ENCODE measurements around the gene PTBP1. TPM values are rescaled to one million over a fixed set of nuclear protein-coding genes. Genes with fewer than 3 reads are reported as not detected.

The PTBP1 gene
- total RNA-seq, 2 donors from 2014 or later, result 284 to 457 TPM

DNA sequence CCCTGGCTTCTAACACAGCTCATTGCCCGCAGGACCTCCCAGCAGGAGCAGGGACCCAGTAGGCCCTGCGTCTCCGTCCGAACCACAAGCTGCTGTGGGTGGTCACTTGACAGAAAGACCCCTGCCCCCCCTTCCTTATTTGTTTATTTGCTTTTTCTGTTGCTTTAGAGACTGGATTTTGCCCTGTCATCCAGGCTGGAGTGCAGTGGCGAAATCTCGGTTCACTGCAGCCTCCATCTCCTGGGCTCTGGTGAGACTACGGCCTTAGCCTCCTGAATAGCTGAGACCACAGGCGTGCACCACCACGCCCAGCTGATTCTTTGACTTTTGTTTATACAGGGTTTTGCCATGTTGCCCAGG lies 7.6 kb upstream of the PTBP1 start:
- Histone ChIP-seq H3K9me3 (no peaks in the 10 kb centered on the region), H3K4me1 (no peaks in the 10 kb centered on the region), H3K27me3 (no peaks in the 10 kb centered on the region), H3K9ac (ENCODE audit: low read depth in 2 of 2, low read length in 2 of 2) (no peak overlapping the region), H3K36me3 (no peaks in the 10 kb centered on the region), H3K27ac (peak overlapping the region; percentile 6), H3K4me3 (no peak overlapping the region)
- TF ChIP-seq, protein P1, sequence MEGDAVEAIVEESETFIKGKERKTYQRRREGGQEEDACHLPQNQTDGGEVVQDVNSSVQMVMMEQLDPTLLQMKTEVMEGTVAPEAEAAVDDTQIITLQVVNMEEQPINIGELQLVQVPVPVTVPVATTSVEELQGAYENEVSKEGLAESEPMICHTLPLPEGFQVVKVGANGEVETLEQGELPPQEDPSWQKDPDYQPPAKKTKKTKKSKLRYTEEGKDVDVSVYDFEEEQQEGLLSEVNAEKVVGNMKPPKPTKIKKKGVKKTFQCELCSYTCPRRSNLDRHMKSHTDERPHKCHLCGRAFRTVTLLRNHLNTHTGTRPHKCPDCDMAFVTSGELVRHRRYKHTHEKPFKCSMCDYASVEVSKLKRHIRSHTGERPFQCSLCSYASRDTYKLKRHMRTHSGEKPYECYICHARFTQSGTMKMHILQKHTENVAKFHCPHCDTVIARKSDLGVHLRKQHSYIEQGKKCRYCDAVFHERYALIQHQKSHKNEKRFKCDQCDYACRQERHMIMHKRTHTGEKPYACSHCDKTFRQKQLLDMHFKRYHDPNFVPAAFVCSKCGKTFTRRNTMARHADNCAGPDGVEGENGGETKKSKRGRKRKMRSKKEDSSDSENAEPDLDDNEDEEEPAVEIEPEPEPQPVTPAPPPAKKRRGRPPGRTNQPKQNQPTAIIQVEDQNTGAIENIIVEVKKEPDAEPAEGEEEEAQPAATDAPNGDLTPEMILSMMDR (IDR thresholded peaks at IDR 0.05), result no peak
- intact Hi-C loops (cut with DNase I), result no loop called here
- DNase-seq, result no peak

DNA sequence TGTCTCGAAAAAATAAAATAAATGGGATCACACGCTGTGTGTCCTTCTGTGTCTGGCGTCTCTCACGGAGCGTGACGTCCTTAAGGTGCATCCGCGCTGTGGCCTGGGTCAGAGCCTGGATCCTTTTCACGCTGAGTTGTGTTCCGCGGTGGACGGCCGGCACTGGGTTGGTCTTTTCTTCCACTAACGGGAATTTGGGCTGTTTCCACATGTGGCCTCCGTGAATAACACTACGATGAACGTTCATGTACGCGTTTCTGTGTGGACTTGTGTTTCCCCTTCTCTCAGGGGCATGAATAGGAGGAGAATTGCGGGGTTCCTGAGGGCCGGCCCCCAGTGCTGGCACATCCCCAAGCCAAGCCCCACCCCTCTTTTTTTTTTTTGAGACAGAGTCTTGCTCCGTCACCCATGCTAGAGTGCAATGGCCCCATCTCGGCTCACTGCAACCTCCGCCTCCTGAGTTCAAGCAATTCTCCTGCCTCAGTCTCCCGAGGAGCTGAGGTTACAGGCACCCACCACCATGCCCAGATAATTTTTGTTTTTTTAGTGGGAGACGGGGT lies 6.2 kb upstream of the PTBP1 start:
- no peaks in the 10 kb centered on the region for H3K27me3 ChIP-seq
- intact Hi-C loops (cut with DNase I), result no loop called here
- no peak for DNase-seq
- H3K9ac ChIP-seq (ENCODE audit: low read depth in 2 of 2, low read length in 2 of 2), result no peak overlapping the region
- H3K4me1 ChIP-seq, result no peaks in the 10 kb centered on the region
- H3K36me3 ChIP-seq, result no peaks in the 10 kb centered on the region
- H3K4me3 ChIP-seq, result no peak overlapping the region
- H3K27ac ChIP-seq, result no peak overlapping the region
- TF ChIP-seq, protein P1 (IDR thresholded peaks at IDR 0.05), result no peak
- H3K9me3 ChIP-seq, result no peaks in the 10 kb centered on the region

DNA sequence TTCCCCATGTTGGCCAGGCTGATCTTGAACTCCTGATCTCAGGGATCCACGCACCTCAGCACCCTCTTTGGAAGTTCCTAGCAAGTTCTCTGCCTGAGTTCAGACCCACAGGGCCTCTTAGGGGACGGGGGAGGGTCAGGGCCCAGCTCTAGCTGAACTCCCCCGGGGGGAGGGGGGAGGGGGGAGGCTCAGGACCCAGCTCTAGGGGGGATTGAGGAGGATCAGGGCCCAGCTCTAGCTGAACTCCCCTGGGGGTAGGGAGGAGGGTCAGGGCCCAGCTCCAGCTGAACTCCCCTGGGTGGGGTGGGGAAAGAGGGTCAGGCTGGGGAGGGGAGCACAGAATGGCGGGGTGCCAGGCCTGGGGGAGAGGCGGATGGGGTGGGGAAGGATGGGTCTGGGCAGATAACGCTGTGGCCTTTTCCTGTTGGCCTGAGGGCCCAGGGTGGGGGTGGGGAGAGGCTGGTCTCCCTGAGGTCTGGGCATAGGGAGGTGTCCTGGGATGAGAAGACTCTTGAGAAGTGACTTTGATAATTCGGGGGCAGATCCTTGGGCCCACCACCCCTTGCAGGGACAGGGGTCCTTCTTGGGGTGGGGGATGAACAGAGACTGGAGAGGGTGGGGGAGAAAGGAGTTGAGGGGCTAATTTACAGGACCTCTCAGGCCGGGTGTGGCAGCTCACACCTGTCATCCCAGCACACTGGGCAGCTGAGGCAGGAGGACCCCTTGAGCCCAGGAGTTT lies 5.5 kb upstream of the PTBP1 start:
- Histone ChIP-seq H3K9ac (ENCODE audit: low read depth in 2 of 2, low read length in 2 of 2) (no peak overlapping the region), H3K27me3 (no peaks in the 10 kb centered on the region), H3K27ac (no peak overlapping the region), H3K4me3 (no peak overlapping the region), H3K4me1 (no peaks in the 10 kb centered on the region), H3K9me3 (no peaks in the 10 kb centered on the region), H3K36me3 (no peaks in the 10 kb centered on the region)
- intact Hi-C loops (cut with DNase I), result no loop called here
- TF ChIP-seq, protein P1 (IDR thresholded peaks at IDR 0.05), result no peak
- no peak for DNase-seq

DNA sequence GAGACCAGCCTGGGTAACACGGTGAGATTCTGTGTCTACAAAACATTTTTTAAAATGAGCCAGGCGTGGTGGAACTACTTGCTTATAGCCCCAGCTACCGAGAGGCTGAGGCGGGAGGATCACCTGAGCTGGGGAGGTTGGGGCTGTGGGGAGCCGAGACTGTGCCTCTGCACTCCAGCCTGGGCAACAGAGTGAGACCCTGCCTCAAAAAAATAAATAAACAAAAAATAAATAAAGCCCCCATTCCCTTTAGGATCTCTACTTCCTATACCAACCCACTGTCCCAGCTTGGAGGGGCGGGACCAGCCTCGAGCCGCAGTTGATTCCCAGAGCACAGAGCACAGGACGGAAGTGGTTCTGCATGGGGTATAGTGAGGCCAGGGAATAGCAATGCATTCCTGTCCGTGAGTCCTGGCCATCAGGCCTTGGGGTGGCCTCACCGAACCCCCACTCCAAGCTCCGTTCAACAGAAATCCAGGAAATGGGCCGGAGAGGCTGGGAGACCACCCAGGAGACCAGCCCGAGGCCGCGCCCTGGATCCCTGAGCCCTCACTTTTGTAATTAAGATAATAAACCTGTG lies 4.9 kb upstream of the PTBP1 start:
- Histone ChIP-seq H3K36me3 (no peaks in the 10 kb centered on the region), H3K9ac (ENCODE audit: low read depth in 2 of 2, low read length in 2 of 2) (no peak overlapping the region), H3K27me3 (no peaks in the 10 kb centered on the region), H3K4me1 (no peaks in the 10 kb centered on the region), H3K9me3 (no peaks in the 10 kb centered on the region), H3K4me3 (no peak overlapping the region), H3K27ac (no peak overlapping the region)
- intact Hi-C loops (cut with DNase I), result no loop called here
- TF ChIP-seq, protein P1 (IDR thresholded peaks at IDR 0.05), result no peak
- no peak for DNase-seq

DNA sequence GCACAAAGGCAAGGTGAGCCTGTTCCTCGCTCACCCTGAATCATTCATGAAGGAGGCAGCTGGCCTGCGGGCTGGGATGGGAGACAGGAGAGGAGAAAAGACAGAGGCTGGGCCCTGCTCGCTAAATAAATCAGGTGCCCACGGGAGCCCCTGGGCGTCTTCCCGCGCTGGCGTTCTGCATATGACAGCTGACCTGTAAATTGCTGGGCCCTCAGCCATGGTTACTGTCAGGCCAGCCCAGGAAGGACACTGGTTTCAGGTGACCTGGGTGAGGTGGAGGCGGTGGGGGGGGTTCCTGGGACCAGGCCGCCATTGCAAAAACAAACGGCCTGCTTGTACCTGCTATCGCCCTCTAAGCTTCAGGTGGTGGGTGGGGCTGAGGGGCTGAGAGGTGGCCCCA lies 3.4 kb upstream of the PTBP1 start:
- Histone ChIP-seq H3K9ac (ENCODE audit: low read depth in 2 of 2, low read length in 2 of 2) (no peak overlapping the region), H3K36me3 (no peaks in the 10 kb centered on the region), H3K4me3 (no peak overlapping the region), H3K27ac (no peak overlapping the region), H3K27me3 (no peaks in the 10 kb centered on the region), H3K4me1 (no peaks in the 10 kb centered on the region), H3K9me3 (no peaks in the 10 kb centered on the region)
- intact Hi-C loops (cut with DNase I), result no loop called here
- TF ChIP-seq, protein P1 (IDR thresholded peaks at IDR 0.05), result no peak
- no peak for DNase-seq

Data from colonic mucosa (tissue), 4 donors.